Kidney epithelial cell (primary cell): ENCODE measurements around the gene TMEM19. TPM values are rescaled to one million over a fixed set of nuclear protein-coding genes. Genes with fewer than 3 reads are reported as not detected.

ENCODE experiments used
- DNase-seq: peaks from one replicate; pipeline ENCODE4 v3.0.0-alpha.2; 2010; ENCODE audit warnings: low read depth
- H3K27me3 ChIP-seq: 2 replicates; pipeline ENCODE4 v1.6.0; 2011; ENCODE audit warnings: low read length; ENCODE audit not compliant: control insufficient read depth, insufficient read depth
- H3K36me3 ChIP-seq: 2 replicates; pipeline ENCODE4 v1.5.1; 2011; ENCODE audit warnings: low read length; ENCODE audit not compliant: control insufficient read depth, insufficient read depth
- H3K4me3 ChIP-seq: 2 replicates; pipeline ENCODE4 v1.5.1; 2011; ENCODE audit warnings: low read depth, mild to moderate bottlenecking, control low read depth, low read length
- CTCF ChIP-seq: IDR thresholded peaks from 2 replicates; pipeline ENCODE4 v1.5.1; 2011; ENCODE audit warnings: mild to moderate bottlenecking, moderate library complexity, low read length, control low read depth, inconsistent platforms; ENCODE audit not compliant: insufficient read depth, poor library complexity, severe bottlenecking
- total RNA-seq: library from RNA; depleted of rRNA; stranded (reverse); fragments of >200 nt; gene quantifications from 2 replicates; pipeline ENCODE4 v1.2.3, GENCODE V29; 2015

Gene TMEM19
- total RNA-seq, 1 donor from 2014 or later = 13.1 TPM

GRCh38 chr12:71662849-71663560 is 22.9 kb upstream of the TMEM19 start:
- no peak for TF ChIP-seq CTCF
- H3K4me3 ChIP-seq = peak overlapping the region; percentile 79
- H3K36me3 ChIP-seq = peaks cover 1% of the 10 kb centered on the region
- no peaks in the 10 kb centered on the region for H3K27me3 ChIP-seq
- DNase-seq = no peak

DNA sequence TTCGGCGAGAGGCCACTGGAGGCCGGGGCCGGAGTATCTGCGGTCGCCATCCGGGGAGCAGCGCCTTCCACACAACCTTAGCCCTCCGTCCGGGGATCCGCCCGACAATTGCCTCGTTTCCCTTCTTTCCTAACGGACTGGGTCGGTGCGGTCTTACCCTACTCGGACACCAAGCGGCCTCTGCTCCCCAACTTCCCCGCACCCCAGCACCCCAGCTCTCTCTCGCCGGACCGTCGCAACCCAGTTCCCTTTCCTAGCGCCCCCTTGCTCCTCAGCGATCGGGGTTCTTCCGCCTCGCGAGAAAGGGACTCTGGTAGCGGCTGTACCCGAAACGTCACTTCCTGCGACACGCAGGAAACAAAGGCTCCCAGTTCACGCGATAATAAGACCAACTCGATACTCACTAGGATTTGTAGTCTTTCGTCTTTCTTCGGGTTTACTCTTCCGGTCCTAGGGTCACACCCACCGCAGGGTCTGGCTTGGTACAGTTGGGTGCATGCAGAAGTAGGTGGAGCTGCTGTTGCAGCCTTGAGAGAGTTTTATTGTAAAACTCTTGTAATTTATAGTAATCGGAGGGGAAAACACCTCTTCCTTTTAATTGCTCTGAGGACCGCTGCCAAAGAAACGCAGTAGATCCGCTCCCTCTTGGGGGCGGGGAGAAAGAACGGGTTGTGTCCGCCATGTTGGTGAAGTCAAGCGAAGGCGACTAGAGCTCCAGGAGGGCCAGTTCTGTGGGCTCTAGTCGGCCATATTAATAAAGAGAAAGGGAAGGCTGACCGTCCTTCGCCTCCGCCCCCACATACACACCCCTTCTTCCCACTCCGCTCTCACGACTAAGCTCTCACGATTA is 22.1 kb upstream of the TMEM19 start, which contains the start of the genes THAP2 and ZFC3H1:
TSS of gene THAP2 (plus strand) at position 741 of the 850 bp plus-strand sequence. CDS start 209 bp downstream, outside the sequence.
TSS of gene ZFC3H1 (minus strand) at position 288 of the 850 bp plus-strand sequence. CDS start at position 50, 238 bp downstream.
- TF ChIP-seq CTCF = peak; percentile 37
- Histone ChIP-seq H3K27me3 (no peaks in the 10 kb centered on the region), H3K36me3 (peaks cover 1% of the 10 kb centered on the region), H3K4me3 (peak within 1 kb of the TSS; percentile 79)
- DNase-seq = peak; percentile 100

- TF ChIP-seq CTCF = no peak
- DNase-seq = no peak
Observed at GRCh38 chr12:71664411-71665089, 21.3 kb upstream of the TMEM19 start.

DNA sequence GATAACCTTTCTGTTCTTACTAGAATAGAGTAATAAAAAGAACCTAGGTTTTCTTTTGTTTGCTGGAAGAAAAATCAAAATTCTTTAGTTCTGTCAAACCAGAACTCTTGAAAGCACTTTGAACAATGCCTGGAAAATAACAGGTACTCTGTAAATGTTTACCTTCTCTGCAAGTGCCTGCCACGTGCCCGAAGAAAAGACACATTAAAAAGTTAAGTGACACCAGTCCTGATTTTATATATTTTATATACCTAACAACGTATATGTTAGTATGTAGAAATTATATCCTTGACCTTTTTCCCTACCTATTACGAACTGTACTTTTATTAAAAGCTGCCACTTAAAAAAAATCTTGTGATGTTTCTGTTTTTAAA is 20.8 kb upstream of the TMEM19 start:
- no peaks in the 10 kb centered on the region for H3K27me3 ChIP-seq
- peak overlapping the region; percentile 79 for H3K4me3 ChIP-seq
- TF ChIP-seq CTCF = no peak
- no peaks in the 10 kb centered on the region for H3K36me3 ChIP-seq
- no peak for DNase-seq

More at GRCh38 chr12:71664411-71665089, 21.3 kb upstream of the TMEM19 start:
- no peaks in the 10 kb centered on the region for H3K27me3 ChIP-seq
- H3K36me3 ChIP-seq = no peaks in the 10 kb centered on the region
- H3K4me3 ChIP-seq = peak overlapping the region; percentile 79

DNA sequence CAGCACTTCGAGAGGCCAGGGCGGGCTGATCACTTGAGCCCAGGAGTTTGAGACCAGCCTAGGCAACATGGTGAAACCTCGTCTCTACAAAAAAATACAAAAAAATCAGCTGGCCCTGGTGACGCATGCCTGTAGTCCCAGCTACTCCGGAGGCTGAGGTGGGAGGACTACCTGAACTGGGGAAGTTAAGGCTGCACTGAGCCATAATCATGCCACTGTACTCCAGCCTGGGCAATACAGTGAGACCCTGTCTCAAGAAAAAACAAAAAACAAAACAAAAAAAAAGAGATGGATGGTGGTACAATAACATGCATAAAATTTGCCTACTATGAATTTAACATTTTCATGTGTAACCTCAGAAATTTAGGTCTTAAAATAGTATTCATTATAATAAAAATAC is 19.6 kb upstream of the TMEM19 start:
- Histone ChIP-seq H3K27me3 (no peaks in the 10 kb centered on the region), H3K36me3 (no peaks in the 10 kb centered on the region), H3K4me3 (no peak overlapping the region)
- no peak for DNase-seq
- no peak for TF ChIP-seq CTCF
